Adrenal gland (tissue), 12 donors: ENCODE results near the gene FBXW7. TPM values are rescaled to one million over a fixed set of nuclear protein-coding genes. Genes with fewer than 3 reads are reported as not detected.
"Not testable (repeated sequence)": the region's sequence is repeated elsewhere in the genome, so short reads cannot be mapped to it uniquely, and the experiment has no call there.

ENCODE experiments used
- DNase-seq, 7 donors: peaks; one replicate each; pipeline ENCODE4 v3.0.0-alpha.2; 2019 to 2020
- H3K27ac ChIP-seq, 5 donors: fragments of 200-600 bp; sonication (generic) in 4 of 5; 1 replicate in 3 of 5; 2 replicates in 2 of 5; pipeline versions ENCODE4 v1.5.1 to v1.8.0; 2016 to 2020; ENCODE audit warnings: mild to moderate bottlenecking in 1 of 5
- H3K27me3 ChIP-seq: fragments of 200-600 bp; 2 replicates; pipeline ENCODE4 v1.8.0; 2021
- H3K36me3 ChIP-seq, 2 donors: fragments of 200-600 bp; replicated peaks in 1 of 2; 1 replicate in 1 of 2; 2 replicates in 1 of 2; pipeline versions ENCODE4 v1.5.1 to v1.8.0; 2018 to 2022
- H3K4me1 ChIP-seq, 2 donors: fragments of 200-600 bp; replicated peaks in 1 of 2; 1 replicate in 1 of 2; 2 replicates in 1 of 2; pipeline versions ENCODE4 v1.5.1 to v1.8.0; 2018 to 2021
- H3K4me3 ChIP-seq, 4 donors: fragments of 200-600 bp; sonication (generic) in 3 of 4; one replicate each; pipeline ENCODE4 v1.5.1; 2016 to 2018
- H3K9me3 ChIP-seq, 3 donors: fragments of 200-600 bp; sonication (generic) in 1 of 3; replicated peaks in 1 of 3; 1 replicate in 2 of 3; 2 replicates in 1 of 3; pipeline versions ENCODE4 v1.5.1 to v1.8.0; 2016 to 2021
- CTCF ChIP-seq, 6 experiments: fragments of 450-650 bp in 4 of 6; fragments of 200-600 bp in 2 of 6; sonication (generic) in 1 of 6; IDR thresholded peaks; 1 replicate in 5 of 6; 2 replicates in 1 of 6; pipeline versions ENCODE4 v1.5.1 to v1.8.0; 2016 to 2021; ENCODE audit warnings: antibody characterized with exemption in 6 of 6, mild to moderate bottlenecking in 2 of 6, moderate library complexity in 1 of 6
- POLR2A ChIP-seq, 2 donors: fragments of 450-650 bp; IDR thresholded peaks; one replicate each; pipeline ENCODE4 v1.6.1; 2017; ENCODE audit warnings: antibody characterized with exemption in 2 of 2, mild to moderate bottlenecking in 2 of 2, moderate library complexity in 1 of 2
- WGBS, 4 donors: extraction: QIAGEN DNeasy Blood & Tissue Kit in 2 of 4; methylation state at CpG; one replicate each; pipeline versions ENCODE4 v1.1.5 to v1.1.7; 2013 to 2017; 5-methylcytosine and 5-hydroxymethylcytosine counted together
- intact Hi-C, 2 donors: fragments of 100-400 bp; cut with DNase I; formaldehyde crosslinking; loops; one replicate each; pipeline versions ENCODE4 v1.14.1 to v1.15.0; 2022 to 2023
- polyA plus RNA-seq, 3 donors: library from polyadenylated mRNA; stranded (reverse); fragments of 200-250 nt in 2 of 3; fragments of 350-450 nt in 1 of 3; fragmentation: Illumina TruSeq in 1 of 3; extraction: RNeasy Lipid Tissue Mini Kit (QIAGEN cat#74804) in 1 of 3; gene quantifications; one replicate each; pipeline ENCODE4 v1.2.3, GENCODE V29; 2013 to 2014
- total RNA-seq, 9 donors: library from RNA; depleted of rRNA in 4 of 9; stranded (reverse); fragments of >200 nt in 4 of 9; fragments of 120-200 nt in 1 of 9; fragmentation: NEBNext Ultra II Directional in 1 of 9; extraction: Animal tissue kit (Norgen Biotek cat#: 25700) in 1 of 9; gene quantifications; one replicate each; pipeline versions ENCODE4 v1.1.0 to v1.2.4, GENCODE V29; 2013 to 2023
- donor health status: healthy with polysubstance abuse.
- donor health status: Bipolar disorder and iron deficiency.
- donor health status: DM: yes; HTN: yes; CAD: no.
- donor health status: DM: no; HTN: no; CAD: no.
- donor health status: DM: no; HTN: no; CAD: no.
- donor health status: DM: yes; HTN: yes; CAD: no.

Gene FBXW7
- total and polyA plus RNA-seq, 12 donors: 17.6 to 55.5 (median 30.9) TPM

- Histone ChIP-seq H3K27me3 (no peaks in the 10 kb centered on the region), H3K27ac (no peak overlapping the region), H3K36me3 (no peaks in the 10 kb centered on the region), H3K9me3 (no peaks in the 10 kb centered on the region), H3K4me3 (no peak overlapping the region), H3K4me1 (no peaks in the 10 kb centered on the region)
- no peak for DNase-seq
- no peak for TF ChIP-seq CTCF (IDR thresholded peaks at IDR 0.05)
- TF ChIP-seq POLR2A (IDR thresholded peaks at IDR 0.05): no peak
- intact Hi-C loops: no loop called here
- 59 to 75% (median 68%) methylated on average over 1 of the region's 1 CpG for WGBS, 4 donors
These were observed 22.5 kb upstream of the FBXW7 start for GRCh38 chr4:152558396-152558795.

- 75 to 85% (median 78%) methylated on average over 3 of the region's 3 CpGs for WGBS, 4 donors
- no peak for DNase-seq
These were observed 20.9 kb upstream of the FBXW7 start for GRCh38 chr4:152556834-152557233.

GRCh38 chr4:152556283-152556682 is 20.4 kb upstream of the FBXW7 start:
- no peak for DNase-seq
- no peak overlapping the region for H3K4me3 ChIP-seq
- TF ChIP-seq POLR2A (IDR thresholded peaks at IDR 0.05): no peak
- no peak for TF ChIP-seq CTCF (IDR thresholded peaks at IDR 0.05)
- WGBS, 4 donors: 90 to 91% (median 91%) methylated on average over 5 of the region's 5 CpGs
- no peaks in the 10 kb centered on the region for H3K27me3 ChIP-seq
- H3K27ac ChIP-seq: no peak overlapping the region
- H3K36me3 ChIP-seq: no peaks in the 10 kb centered on the region
- H3K4me1 ChIP-seq: no peaks in the 10 kb centered on the region
- intact Hi-C loops: no loop called here
- H3K9me3 ChIP-seq: no peaks in the 10 kb centered on the region

More at GRCh38 chr4:152556834-152557233, 20.9 kb upstream of the FBXW7 start:
- intact Hi-C loops: no loop called here
- Histone ChIP-seq H3K27ac (no peak overlapping the region), H3K4me1 (no peaks in the 10 kb centered on the region), H3K27me3 (no peaks in the 10 kb centered on the region), H3K4me3 (no peak overlapping the region), H3K9me3 (no peaks in the 10 kb centered on the region), H3K36me3 (no peaks in the 10 kb centered on the region)
- TF ChIP-seq CTCF (IDR thresholded peaks at IDR 0.05) (no peak), POLR2A (IDR thresholded peaks at IDR 0.05) (no peak)

GRCh38 chr4:152554742-152555141 is 18.9 kb upstream of the FBXW7 start:
- no peak overlapping the region for H3K4me3 ChIP-seq
- no peaks in the 10 kb centered on the region for H3K9me3 ChIP-seq
- TF ChIP-seq CTCF (IDR thresholded peaks at IDR 0.05) (no peak), POLR2A (IDR thresholded peaks at IDR 0.05) (no peak)
- no peak overlapping the region for H3K27ac ChIP-seq
- H3K27me3 ChIP-seq: no peaks in the 10 kb centered on the region
- H3K4me1 ChIP-seq: no peaks in the 10 kb centered on the region
- WGBS, 4 donors: 83 to 97% (median 93%) methylated on average over 2 of the region's 2 CpGs
- intact Hi-C loops: no loop called here
- no peaks in the 10 kb centered on the region for H3K36me3 ChIP-seq
- DNase-seq: no peak

GRCh38 chr4:152550687-152551086 is 14.8 kb upstream of the FBXW7 start:
- H3K9me3 ChIP-seq, intact Hi-C loops: not testable (repeated sequence)

More at GRCh38 chr4:152550687-152551086, 14.8 kb upstream of the FBXW7 start:
- H3K36me3 ChIP-seq, DNase-seq, H3K27ac ChIP-seq, H3K4me1 ChIP-seq, H3K4me3 ChIP-seq, H3K27me3 ChIP-seq: not testable (repeated sequence)
- WGBS, 4 donors: 75 to 95% (median 89%) methylated on average over 2 of the region's 2 CpGs
